Tibial artery (tissue), 4 donors: ENCODE results near the gene MPP3.

Experiments
- DNase-seq, 2 donors: peaks; one replicate each; pipeline ENCODE4 v3.0.0-alpha.2; 2019
- H3K27ac ChIP-seq, 2 donors: fragments of 200-600 bp; sonication (generic) in 1 of 2; 1 replicate in 1 of 2; 2 replicates in 1 of 2; pipeline ENCODE4 v1.5.1; 2018 to 2019; ENCODE audit warnings: mild to moderate bottlenecking in 1 of 2
- H3K27me3 ChIP-seq, 2 donors: fragments of 200-600 bp; sonication (generic) in 1 of 2; one replicate each; pipeline versions ENCODE4 v1.5.1 to v1.6.0; 2016 to 2019
- H3K36me3 ChIP-seq, 3 donors: fragments of 200-600 bp; sonication (generic) in 2 of 3; one replicate each; pipeline ENCODE4 v1.5.1; 2016 to 2019; ENCODE audit warnings: mild to moderate bottlenecking in 2 of 3
- H3K4me1 ChIP-seq, 4 donors: fragments of 200-600 bp; sonication (generic) in 2 of 4; 1 replicate in 3 of 4; 2 replicates in 1 of 4; pipeline ENCODE4 v1.5.1; 2016 to 2019
- H3K4me3 ChIP-seq, 2 donors: fragments of 200-600 bp; sonication (generic) in 1 of 2; 1 replicate in 1 of 2; 2 replicates in 1 of 2; pipeline ENCODE4 v1.5.1; 2018 to 2019; ENCODE audit warnings: mild to moderate bottlenecking in 2 of 2
- H3K9me3 ChIP-seq, 3 donors: fragments of 200-600 bp; sonication (generic) in 1 of 3; one replicate each; pipeline ENCODE4 v1.5.1; 2016 to 2019
- CTCF ChIP-seq, 2 experiments: fragments of 200-600 bp in 1 of 2; fragments of 450-650 bp in 1 of 2; IDR thresholded peaks; one replicate each; pipeline ENCODE4 v1.5.1; 2017 to 2019; ENCODE audit warnings: antibody characterized with exemption in 2 of 2, mild to moderate bottlenecking in 1 of 2, moderate library complexity in 1 of 2
- intact Hi-C: fragments of 100-400 bp; cut with DNase I; formaldehyde crosslinking; loops from one replicate; pipeline ENCODE4 v1.15.0; 2023; ENCODE audit warnings: low total_unique reads

The MPP3 gene

GRCh38 chr17:43788540-43788939 lies 44.4 kb downstream of the MPP3 start:
- Histone ChIP-seq H3K9me3 (no peaks in the 10 kb centered on the region), H3K4me3 (no peak overlapping the region), H3K27ac (no peak overlapping the region), H3K4me1 (no peaks in the 10 kb centered on the region), H3K36me3 (no peaks in the 10 kb centered on the region), H3K27me3 (peaks cover 0 to 2% of the 10 kb centered on the region in 2 donors)
- intact Hi-C loops, result loop anchor here (10.0 kb wide), 1 partner anchor 46 kb away; the partner anchor contains the start of gene MPP3
- no peak for DNase-seq
- no peak for TF ChIP-seq CTCF (IDR thresholded peaks at IDR 0.05)

GRCh38 chr17:43787728-43788127 lies 45.2 kb downstream of the MPP3 start:
- Histone ChIP-seq H3K9me3 (no peaks in the 10 kb centered on the region), H3K27me3 (peaks cover 0 to 5% of the 10 kb centered on the region in 2 donors), H3K4me3 (no peak overlapping the region), H3K27ac (no peak overlapping the region), H3K4me1 (no peaks in the 10 kb centered on the region), H3K36me3 (no peaks in the 10 kb centered on the region)
- no peak for TF ChIP-seq CTCF (IDR thresholded peaks at IDR 0.05)
- no peak for DNase-seq
- intact Hi-C loops, result loop anchor here (10.0 kb wide), 1 partner anchor 47 kb away; the partner anchor contains the start of gene MPP3

GRCh38 chr17:43784628-43785101 lies 48.3 kb downstream of the MPP3 start:
- no peak overlapping the region for H3K4me3 ChIP-seq
- H3K27me3 ChIP-seq, result peaks cover 0 to 4% of the 10 kb centered on the region in 2 donors
- no peak for DNase-seq
- intact Hi-C loops, result loop anchor here (10.0 kb wide), 1 partner anchor 50 kb away; the partner anchor contains the start of gene MPP3
- no peak for TF ChIP-seq CTCF (IDR thresholded peaks at IDR 0.05)
- H3K27ac ChIP-seq, result no peak overlapping the region
- H3K4me1 ChIP-seq, result peaks cover 0 to under 1% (median 0%) of the 10 kb centered on the region in 4 donors
- H3K9me3 ChIP-seq, result no peaks in the 10 kb centered on the region
- no peaks in the 10 kb centered on the region for H3K36me3 ChIP-seq

- Histone ChIP-seq H3K27ac (no peak overlapping the region), H3K4me1 (peaks cover 0 to 7% (median 3%) of the 10 kb centered on the region in 4 donors), H3K27me3 (peaks cover 0 to 4% of the 10 kb centered on the region in 2 donors), H3K36me3 (no peaks in the 10 kb centered on the region), H3K9me3 (no peaks in the 10 kb centered on the region), H3K4me3 (no peak overlapping the region)
- no peak for DNase-seq
- no peak for TF ChIP-seq CTCF (IDR thresholded peaks at IDR 0.05)
- intact Hi-C loops, result loop anchor here (10.0 kb wide), 1 partner anchor 51 kb away; the partner anchor contains the start of gene MPP3
These were observed 48.9 kb downstream of the MPP3 start for GRCh38 chr17:43784068-43784467.

GRCh38 chr17:43782913-43783680 lies 49.8 kb downstream of the MPP3 start:
- no peaks in the 10 kb centered on the region for H3K36me3 ChIP-seq
- no peak for TF ChIP-seq CTCF (IDR thresholded peaks at IDR 0.05)

More at GRCh38 chr17:43782913-43783680, 49.8 kb downstream of the MPP3 start:
- H3K4me3 ChIP-seq, result no peak overlapping the region
- DNase-seq, result no peak
- no peak overlapping the region for H3K27ac ChIP-seq
- H3K4me1 ChIP-seq, result peaks cover 0 to 7% (median 3%) of the 10 kb centered on the region in 4 donors
- peaks cover 0 to 4% of the 10 kb centered on the region in 2 donors for H3K27me3 ChIP-seq
- intact Hi-C loops, result loop anchor here (10.0 kb wide), 1 partner anchor 52 kb away; the partner anchor contains the start of gene MPP3
- H3K9me3 ChIP-seq, result no peaks in the 10 kb centered on the region
